A673 (cell line): ENCODE measurements around the gene TNS1.

ENCODE experiments used
- EZH2 ChIP-seq: fragments of 200-600 bp; sonication (generic); IDR thresholded peaks from 2 replicates; pipeline ENCODE4 v1.6.1; 2017; ENCODE audit warnings: borderline replicate concordance, low read depth, mild to moderate bottlenecking, mixed read lengths, antibody characterized with exemption, low read length; ENCODE audit not compliant: poor library complexity, severe bottlenecking
- TF ChIP-seq, protein P1 (sequence below): fragments of 300-800, 200-600 bp; sonication (generic); conservative IDR thresholded peaks from 2 replicates; pipeline ENCODE4 v1.5.1; 2017; ENCODE audit warnings: low read depth, mild to moderate bottlenecking, antibody characterized with exemption, low read length, moderate library complexity, mixed read lengths

- TF ChIP-seq, protein P1, sequence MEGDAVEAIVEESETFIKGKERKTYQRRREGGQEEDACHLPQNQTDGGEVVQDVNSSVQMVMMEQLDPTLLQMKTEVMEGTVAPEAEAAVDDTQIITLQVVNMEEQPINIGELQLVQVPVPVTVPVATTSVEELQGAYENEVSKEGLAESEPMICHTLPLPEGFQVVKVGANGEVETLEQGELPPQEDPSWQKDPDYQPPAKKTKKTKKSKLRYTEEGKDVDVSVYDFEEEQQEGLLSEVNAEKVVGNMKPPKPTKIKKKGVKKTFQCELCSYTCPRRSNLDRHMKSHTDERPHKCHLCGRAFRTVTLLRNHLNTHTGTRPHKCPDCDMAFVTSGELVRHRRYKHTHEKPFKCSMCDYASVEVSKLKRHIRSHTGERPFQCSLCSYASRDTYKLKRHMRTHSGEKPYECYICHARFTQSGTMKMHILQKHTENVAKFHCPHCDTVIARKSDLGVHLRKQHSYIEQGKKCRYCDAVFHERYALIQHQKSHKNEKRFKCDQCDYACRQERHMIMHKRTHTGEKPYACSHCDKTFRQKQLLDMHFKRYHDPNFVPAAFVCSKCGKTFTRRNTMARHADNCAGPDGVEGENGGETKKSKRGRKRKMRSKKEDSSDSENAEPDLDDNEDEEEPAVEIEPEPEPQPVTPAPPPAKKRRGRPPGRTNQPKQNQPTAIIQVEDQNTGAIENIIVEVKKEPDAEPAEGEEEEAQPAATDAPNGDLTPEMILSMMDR = no peak
- TF ChIP-seq EZH2 = no peak
These were observed at the start of gene TNS1 for GRCh38 chr2:218002845-218003180.
